H1 (cell line): ENCODE measurements around the gene CMSS1. TPM values are rescaled to one million over a fixed set of nuclear protein-coding genes. Genes with fewer than 3 reads are reported as not detected.
A peak's percentile ranks its signal among the peaks of the same experiment; 100 is the strongest.

Source experiments
- CTCF ChIA-PET: fragments of 300-600 bp; sonication (Branson Sonifier 250); formaldehyde crosslinking; loops from one replicate; lab custom pipeline; 2021; ENCODE audit not compliant: partially characterized antibody; lab: Charles Lee
- POLR2A ChIA-PET: fragments of 300-600 bp; sonication (Branson Sonifier 250); formaldehyde crosslinking; loops from one replicate; lab custom pipeline; 2021; ENCODE audit warnings: inconsistent platforms; ENCODE audit not compliant: partially characterized antibody; lab: Charles Lee
- DNase-seq, 2 experiments: peaks; one replicate each; pipeline versions ENCODE4 v3.0.0 to v3.0.0-alpha.2; 2010 to 2022; ENCODE audit warnings: low spot score in 2 of 2, low read depth in 1 of 2, mixed read lengths in 1 of 2
- FAIRE-seq: peaks from 2 replicates; lab custom pipeline; 2011; peaks lifted over from hg19 to GRCh38; lab: Jason Lieb, UNC
- H2AFZ ChIP-seq: 2 replicates; pipeline ENCODE4 v1.8.1; 2012; ENCODE audit warnings: low read length, inconsistent platforms
- H2AK5ac ChIP-seq: 2 replicates; pipeline ENCODE4 v1.6.1; 2013; ENCODE audit warnings: low read depth, low read length
- H2BK120ac ChIP-seq: replicated peaks from 2 replicates; pipeline ENCODE3; 2013; ENCODE audit warnings: low read depth, low read length, inconsistent platforms
- H2BK12ac ChIP-seq: 2 replicates; pipeline ENCODE4 v1.6.1; 2013; ENCODE audit warnings: low read depth, low read length
- H2BK15ac ChIP-seq: 2 replicates; pipeline ENCODE4 v1.6.1; 2013; ENCODE audit warnings: low read length
- H2BK20ac ChIP-seq: 2 replicates; pipeline ENCODE4 v1.6.1; 2013; ENCODE audit warnings: low read length
- H2BK5ac ChIP-seq: 2 replicates; pipeline ENCODE4 v1.6.1; 2013; ENCODE audit warnings: low read depth, low read length
- H3K14ac ChIP-seq: 2 replicates; pipeline ENCODE4 v1.6.1; 2013; ENCODE audit warnings: inconsistent platforms; ENCODE audit not compliant: insufficient read length
- H3K18ac ChIP-seq: 2 replicates; pipeline ENCODE4 v1.6.1; 2013; ENCODE audit warnings: low read length; ENCODE audit errors: extremely low read depth
- H3K23ac ChIP-seq: 2 replicates; pipeline ENCODE4 v1.6.1; 2013; ENCODE audit warnings: inconsistent platforms; ENCODE audit not compliant: insufficient read length
- H3K23me2 ChIP-seq: 2 replicates; pipeline ENCODE4 v1.6.1; 2013; ENCODE audit warnings: low read depth, low read length
- H3K27ac ChIP-seq: 2 replicates; pipeline ENCODE4 v1.6.1; 2011; ENCODE audit warnings: low read depth, low read length, inconsistent platforms
- H3K27me3 ChIP-seq, 4 experiments: replicated peaks in 1 of 4; 1 replicate in 1 of 4; 2 replicates in 3 of 4; pipeline versions ENCODE4 v1.6.1 to v1.8.1; 2011 to 2013; ENCODE audit warnings: low read length in 3 of 4, mild to moderate bottlenecking in 3 of 4, inconsistent platforms in 2 of 4, mixed read lengths in 2 of 4, moderate library complexity in 1 of 4; ENCODE audit not compliant: control insufficient read depth in 3 of 4, insufficient read depth in 3 of 4; ENCODE audit errors: extremely low read depth in 1 of 4
- H3K36me3 ChIP-seq, 4 experiments: 2 replicates each; pipeline versions ENCODE4 v1.6.1 to v1.8.1; 2011 to 2013; ENCODE audit warnings: mild to moderate bottlenecking in 4 of 4, low read length in 3 of 4, moderate library complexity in 2 of 4, control low read depth in 1 of 4, inconsistent platforms in 1 of 4; ENCODE audit not compliant: insufficient read depth in 4 of 4, control insufficient read depth in 2 of 4
- H3K4ac ChIP-seq: replicated peaks from 2 replicates; pipeline ENCODE3; 2013; ENCODE audit warnings: low read length, low read depth, mixed read lengths, inconsistent platforms; ENCODE audit not compliant: insufficient read length
- H3K4me1 ChIP-seq, 4 experiments: replicated peaks in 1 of 4; 1 replicate in 1 of 4; 2 replicates in 3 of 4; pipeline versions ENCODE4 v1.6.1 to v1.8.1; 2011 to 2013; ENCODE audit warnings: low read length in 3 of 4, inconsistent platforms in 2 of 4, mixed read lengths in 1 of 4; ENCODE audit not compliant: insufficient read depth in 4 of 4, control insufficient read depth in 3 of 4
- H3K4me2 ChIP-seq, 2 experiments: 2 replicates each; pipeline versions ENCODE4 v1.6.1 to v1.8.1; 2011 to 2013; ENCODE audit warnings: low read depth in 2 of 2, low read length in 2 of 2, control low read depth in 1 of 2, inconsistent platforms in 1 of 2, mild to moderate bottlenecking in 1 of 2; ENCODE audit not compliant: insufficient read depth in 1 of 2
- H3K4me3 ChIP-seq, 4 experiments: fragments of 200-600, 300-600 bp in 1 of 4; sonication (generic), shearing (Covaris generic), sonication (Bioruptor Twin) in 1 of 4; 2 replicates each; pipeline versions ENCODE4 v1.5.1 to v1.8.1; 2011 to 2016; ENCODE audit warnings: low read length in 4 of 4, low read depth in 3 of 4, control low read depth in 2 of 4, inconsistent platforms in 2 of 4, mild to moderate bottlenecking in 2 of 4, mixed read lengths in 1 of 4, moderate library complexity in 1 of 4; ENCODE audit not compliant: insufficient read depth in 2 of 4; ENCODE audit errors: extremely low read depth in 1 of 4
- H3K56ac ChIP-seq: replicated peaks from 2 replicates; pipeline ENCODE3; 2013; ENCODE audit warnings: low read depth, mild to moderate bottlenecking, mixed read lengths, low read length, inconsistent platforms; ENCODE audit not compliant: insufficient read length
- H3K79me1 ChIP-seq: 2 replicates; pipeline ENCODE4 v1.6.1; 2013; ENCODE audit warnings: low read depth, low read length, control low read depth
- H3K79me2 ChIP-seq, 2 experiments: 2 replicates each; pipeline versions ENCODE4 v1.6.1 to v1.8.1; 2012 to 2013; ENCODE audit warnings: low read length in 2 of 2, mild to moderate bottlenecking in 2 of 2, inconsistent platforms in 1 of 2; ENCODE audit not compliant: insufficient read depth in 2 of 2, control insufficient read depth in 1 of 2
- H3K9ac ChIP-seq, 4 experiments: replicated peaks in 1 of 4; 1 replicate in 1 of 4; 2 replicates in 3 of 4; pipeline versions ENCODE4 v1.6.1 to v1.8.1; 2011 to 2013; ENCODE audit warnings: low read depth in 3 of 4, low read length in 3 of 4, control low read depth in 2 of 4, mild to moderate bottlenecking in 2 of 4, moderate library complexity in 2 of 4, inconsistent platforms in 1 of 4; ENCODE audit errors: extremely low read depth in 1 of 4
- H3K9me3 ChIP-seq, 2 experiments: 2 replicates each; pipeline versions ENCODE4 v1.6.1 to v1.8.1; 2012 to 2013; ENCODE audit warnings: mild to moderate bottlenecking in 2 of 2, moderate library complexity in 2 of 2, control low read depth in 1 of 2, inconsistent platforms in 1 of 2, low read depth in 1 of 2, low read length in 1 of 2, mixed read lengths in 1 of 2; ENCODE audit not compliant: insufficient read depth in 2 of 2
- H4K20me1 ChIP-seq, 2 experiments: replicated peaks in 1 of 2; 2 replicates each; pipeline versions ENCODE3 to v1.8.1; 2011 to 2013; ENCODE audit warnings: inconsistent platforms in 2 of 2, low read length in 2 of 2, mild to moderate bottlenecking in 1 of 2; ENCODE audit not compliant: insufficient read depth in 2 of 2, control insufficient read depth in 1 of 2
- H4K5ac ChIP-seq: 2 replicates; pipeline ENCODE4 v1.6.1; 2013; ENCODE audit warnings: low read length, low read depth, mixed read lengths, inconsistent platforms; ENCODE audit not compliant: insufficient read length
- H4K8ac ChIP-seq: 2 replicates; pipeline ENCODE4 v1.8.0; 2013; ENCODE audit warnings: mild to moderate bottlenecking, moderate library complexity, low read length, inconsistent platforms; ENCODE audit not compliant: insufficient read depth; ENCODE audit errors: extremely low read depth
- H4K91ac ChIP-seq: replicated peaks from 2 replicates; pipeline ENCODE3; 2013; ENCODE audit warnings: low read length, mixed read lengths, inconsistent platforms; ENCODE audit not compliant: insufficient read length
- ATF2 ChIP-seq: IDR thresholded peaks from 2 replicates; pipeline ENCODE4 v1.6.1; 2012; ENCODE audit warnings: low read length, inconsistent platforms
- CBX8 ChIP-seq: fragments of 300-800, 300-1000 bp; sonication (generic); IDR thresholded peaks from 2 replicates; pipeline ENCODE4 v1.7.1; 2016; ENCODE audit warnings: low read depth, low read length, borderline replicate concordance
- JUN ChIP-seq: IDR thresholded peaks from 2 replicates; pipeline ENCODE4 v1.6.1; 2011; ENCODE audit warnings: low read depth, mild to moderate bottlenecking, improper control_type of control experiment, low read length
- KDM5A ChIP-seq: fragments of 200-600 bp; IDR thresholded peaks from 2 replicates; pipeline ENCODE4 v1.7.1; 2012; ENCODE audit warnings: mild to moderate bottlenecking, low read length, inconsistent platforms, mixed read lengths
- NANOG ChIP-seq: IDR thresholded peaks from 2 replicates; pipeline ENCODE4 v1.6.1; 2011; ENCODE audit warnings: low read length, low read depth, mild to moderate bottlenecking, inconsistent platforms; ENCODE audit not compliant: insufficient read depth, poor library complexity, severe bottlenecking
- PHF8 ChIP-seq: fragments of 200-600 bp; sonication (generic); conservative IDR thresholded peaks from 2 replicates; pipeline ENCODE4 v1.7.1; 2012; ENCODE audit warnings: low read depth, mild to moderate bottlenecking, inconsistent platforms, low read length, moderate library complexity
- SAP30 ChIP-seq: fragments of 300-600 bp; sonication (generic); IDR thresholded peaks from 2 replicates; pipeline ENCODE4 v1.7.1; 2012; ENCODE audit warnings: low read length, moderate library complexity, mild to moderate bottlenecking, inconsistent platforms; ENCODE audit not compliant: insufficient read depth, insufficient replicate concordance
- SIN3A ChIP-seq, 2 experiments: IDR thresholded peaks in 1 of 2; conservative IDR thresholded peaks in 1 of 2; 2 replicates each; pipeline ENCODE4 v1.6.1; 2011 to 2012; ENCODE audit warnings: low read length in 2 of 2, improper control_type of control experiment in 1 of 2, low read depth in 1 of 2, mild to moderate bottlenecking in 1 of 2
- SIX5 ChIP-seq: IDR thresholded peaks from 2 replicates; pipeline ENCODE4 v1.6.1; 2011; ENCODE audit warnings: mild to moderate bottlenecking, low read depth, low read length
- SP1 ChIP-seq: IDR thresholded peaks from 2 replicates; pipeline ENCODE4 v1.6.1; 2011; ENCODE audit warnings: low read depth, low read length
- WGBS, 2 experiments: shearing (Covaris generic) in 1 of 2; methylation state at CpG; one replicate each; pipeline versions ENCODE4 v1.1.6 to v1.1.7; 2013 to 2015; ENCODE audit warnings: low lambda C conversion rate in 2 of 2, mixed read lengths in 2 of 2, inconsistent platforms in 1 of 2, low coverage in 1 of 2, missing lambda C conversion rate in 1 of 2; ENCODE audit not compliant: insufficient replicate concordance in 2 of 2, insufficient coverage in 1 of 2, insufficient read length in 1 of 2; ENCODE audit errors: extremely low coverage in 1 of 2, missing lambda C conversion rate in 1 of 2; 5-methylcytosine and 5-hydroxymethylcytosine counted together
- polyA plus RNA-seq, 7 experiments: library from polyadenylated mRNA; depleted of rRNA in 3 of 7; stranded (reverse) in 5 of 7; unstranded in 2 of 7; fragments of >200 nt in 5 of 7; fragments of 200-250 nt in 2 of 7; gene quantifications; 1 replicate in 5 of 7; 2 replicates in 1 of 7; 4 replicates in 1 of 7; pipeline versions ENCODE4 v1.2.1 to v1.2.3, GENCODE V29; 2011 to 2013; ENCODE audit warnings: missing spikeins in 2 of 7, mixed read lengths in 2 of 7
- total RNA-seq: library from RNA; stranded (reverse); fragmentation: NEBNext Ultra II Directional; extraction: Animal tissue kit (Norgen Biotek cat#: 25700); gene quantifications from 2 replicates; pipeline ENCODE4 v1.2.1, GENCODE V29; 2021

CMSS1 gene
- total and polyA plus RNA-seq, 2 of the 8 experiments (the other 6 are each of a cell fraction or from before 2014, with no cell fraction given): 15.2 to 75.1 TPM

DNA sequence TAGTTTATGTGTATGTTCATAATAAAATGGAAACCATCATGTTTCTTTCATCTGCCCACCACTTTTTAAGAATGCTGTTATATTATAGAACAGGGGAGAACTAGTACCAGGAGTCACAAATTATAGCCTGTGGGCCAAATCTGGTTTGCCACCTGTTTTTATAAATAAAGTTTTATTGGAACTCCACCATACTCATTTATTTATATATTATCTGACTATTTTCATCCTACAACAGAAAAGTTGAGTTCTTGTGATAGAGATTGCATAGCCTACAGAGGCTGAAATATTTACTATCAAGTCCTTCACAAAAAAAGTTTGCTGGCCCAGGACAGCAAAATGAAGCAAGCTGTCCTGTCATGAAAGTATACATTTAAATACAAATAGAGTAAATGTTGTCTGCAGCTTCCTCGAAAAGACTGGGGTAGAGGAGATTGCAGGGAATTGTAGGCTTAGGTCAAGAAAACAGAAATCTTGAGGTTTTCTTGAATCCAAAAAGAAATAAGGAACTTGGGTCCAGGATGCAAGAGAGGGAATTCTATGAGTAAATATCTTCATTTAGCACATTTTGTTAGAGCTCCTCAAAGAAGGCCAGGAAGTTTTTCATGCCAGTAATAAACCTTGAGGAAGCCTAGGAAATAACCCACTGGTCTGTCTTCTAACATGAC lies 255.5 kb downstream of the CMSS1 start:
- 59% methylated on average over 1 of the region's 1 CpG; no CpG with 5 or more reads in 1 of the 2 experiments for WGBS, 2 experiments
- no peak overlapping the region for H2BK12ac ChIP-seq
- H3K27me3 ChIP-seq: no peaks in the 10 kb centered on the region
- ChIA-PET POLR2A (interaction anchor here (1.6 kb wide), 1 partner anchor 9 kb away, joined by 3 read pairs; no protein-coding TSS in a partner anchor), CTCF (interaction anchor here (1.0 to 2.3 kb wide), 3 partner anchors 16 to 230 kb away, joined by 3 to 17 read pairs (median 6); no protein-coding TSS in a partner anchor)
- no peak overlapping the region for H4K91ac ChIP-seq
- peaks cover 2 to 6% (median 4%) of the 10 kb centered on the region in 4 experiments; a peak in 3 of 7 replicates for H3K4me1 ChIP-seq
- no peak overlapping the region for H3K56ac ChIP-seq
- no peak overlapping the region for H2BK5ac ChIP-seq
- H3K79me1 ChIP-seq: no peaks in the 10 kb centered on the region
- H3K36me3 ChIP-seq: no peaks in the 10 kb centered on the region
- H2AFZ ChIP-seq: no peak overlapping the region
- no peak overlapping the region for H4K5ac ChIP-seq
- H3K27ac ChIP-seq: no peak overlapping the region
- H3K23ac ChIP-seq: no peak overlapping the region
- no peak overlapping the region for H2BK20ac ChIP-seq
- no peak overlapping the region for H2BK120ac ChIP-seq
- H3K9me3 ChIP-seq: no peaks in the 10 kb centered on the region
- no peaks in the 10 kb centered on the region for H3K23me2 ChIP-seq
- H3K4me3 ChIP-seq: peak overlapping the region in 1 of 4 experiments; percentile 9; a peak in 1 of 8 replicates
- H3K4ac ChIP-seq: no peak overlapping the region
- H3K18ac ChIP-seq: no peak overlapping the region
- H3K4me2 ChIP-seq: peak overlapping the region in 1 of 2 experiments; percentile 20; a peak in 3 of 4 replicates
- no peak for DNase-seq
- no peak overlapping the region for H2BK15ac ChIP-seq
- no peak overlapping the region for H3K14ac ChIP-seq
- no peak overlapping the region for H3K9ac ChIP-seq
- FAIRE-seq: no peak
- no peak overlapping the region for H4K8ac ChIP-seq
- H3K79me2 ChIP-seq: no peaks in the 10 kb centered on the region
- no peaks in the 10 kb centered on the region for H4K20me1 ChIP-seq
- no peak overlapping the region for H2AK5ac ChIP-seq
- TF ChIP-seq PHF8 (no peak), SP1 (no peak), SAP30 (no peak), CBX8 (no peak), SIN3A (conservative IDR thresholded peaks at IDR 0.05 in 1 of 2, IDR thresholded peaks at IDR 0.05 in 1 of 2; ENCODE audit: low read depth in 1 of 2, low read length in 2 of 2) (no peak), NANOG (no peak), ATF2 (no peak), SIX5 (no peak), KDM5A (no peak), JUN (no peak)
